B cell (primary cell): ENCODE results near the gene ATP6V0E1. TPM values are rescaled to one million over a fixed set of nuclear protein-coding genes. Genes with fewer than 3 reads are reported as not detected.
"Not testable (repeated sequence)": the region's sequence is repeated elsewhere in the genome, so short reads cannot be mapped to it uniquely, and the experiment has no call there.

ENCODE experiments used
- ATAC-seq: fragments of 200-7000 bp; cut with Tn5 transposase; one replicate; pipeline ENCODE4 v1.10.0; 2021; ENCODE audit warnings: low read depth, mild to moderate bottlenecking, moderate number of reproducible peaks, moderate library complexity
- CTCF ChIA-PET: fragments of 350-600 bp; sonication (Branson Sonifier 250); formaldehyde crosslinking; loops from one replicate; lab custom pipeline; 2021; ENCODE audit warnings: antibody characterized with exemption, inconsistent platforms; lab: Charles Lee
- POLR2A ChIA-PET: fragments of 350-600 bp; sonication (Branson Sonifier 250); formaldehyde crosslinking; loops from one replicate; lab custom pipeline; 2021; ENCODE audit warnings: antibody characterized with exemption; lab: Charles Lee
- DNase-seq: peaks from one replicate; pipeline ENCODE4 v3.0.0; 2013
- H2AFZ ChIP-seq: 2 replicates; pipeline ENCODE4 v1.6.1; 2012; ENCODE audit warnings: mild to moderate bottlenecking, low read depth, low read length; ENCODE audit not compliant: insufficient read depth, poor library complexity, severe bottlenecking
- H3K27ac ChIP-seq, 2 donors: 1 replicate in 1 of 2; 2 replicates in 1 of 2; pipeline ENCODE4 v1.5.1; 2012 to 2013; ENCODE audit warnings: low read length in 2 of 2, mild to moderate bottlenecking in 2 of 2, moderate library complexity in 1 of 2
- H3K27me3 ChIP-seq, 4 experiments: fragments of 200-600 bp in 1 of 4; sonication (generic) in 1 of 4; replicated peaks in 1 of 4; 1 replicate in 2 of 4; 2 replicates in 2 of 4; pipeline versions ENCODE4 v1.6.1 to v1.7.0; 2013 to 2016; ENCODE audit warnings: low read length in 3 of 4, mild to moderate bottlenecking in 2 of 4, mixed read lengths in 1 of 4, moderate library complexity in 1 of 4; ENCODE audit not compliant: insufficient read depth in 4 of 4, control insufficient read depth in 3 of 4; ENCODE audit errors: control extremely low read depth in 1 of 4
- H3K36me3 ChIP-seq, 2 experiments: replicated peaks in 1 of 2; 1 replicate in 1 of 2; 2 replicates in 1 of 2; pipeline versions ENCODE4 v1.6.1 to v1.7.1; 2013; ENCODE audit warnings: low read length in 1 of 2; ENCODE audit not compliant: insufficient read depth in 2 of 2, control insufficient read depth in 1 of 2; ENCODE audit errors: control extremely low read depth in 1 of 2, extremely low read depth in 1 of 2
- H3K4me1 ChIP-seq, 2 donors: fragments of 200-600 bp in 1 of 2; sonication (generic) in 1 of 2; 1 replicate in 1 of 2; 2 replicates in 1 of 2; pipeline versions ENCODE4 v1.5.1 to v1.6.1; 2013 to 2017; ENCODE audit warnings: low read length in 2 of 2; ENCODE audit not compliant: control insufficient read depth in 2 of 2, insufficient read depth in 2 of 2
- H3K4me2 ChIP-seq: replicated peaks from 2 replicates; pipeline ENCODE3; 2012; ENCODE audit warnings: mild to moderate bottlenecking, low read depth, low read length; ENCODE audit not compliant: poor library complexity, severe bottlenecking
- H3K4me3 ChIP-seq, 5 experiments: fragments of 200-600 bp in 1 of 5; sonication (generic) in 1 of 5; 1 replicate in 3 of 5; 2 replicates in 2 of 5; pipeline versions ENCODE4 v1.5.1 to v1.7.0; 2011 to 2016; ENCODE audit warnings: low read length in 4 of 5, mild to moderate bottlenecking in 4 of 5, low read depth in 2 of 5, control low read depth in 1 of 5, moderate library complexity in 1 of 5; ENCODE audit not compliant: insufficient read depth in 1 of 5; ENCODE audit errors: control extremely low read depth in 1 of 5, extremely low read depth in 1 of 5
- H3K79me2 ChIP-seq: fragments of 200-600 bp; sonication (generic); one replicate; pipeline ENCODE4 v1.6.0; 2016; ENCODE audit warnings: low read length; ENCODE audit not compliant: control insufficient read depth, insufficient read depth
- H3K9ac ChIP-seq: fragments of 200-600 bp; sonication (generic); 2 replicates; pipeline ENCODE4 v1.6.1; 2017; ENCODE audit warnings: mild to moderate bottlenecking, low read length, moderate library complexity
- H3K9me3 ChIP-seq, 3 donors: one replicate each; pipeline versions ENCODE4 v1.6.1 to v1.7.1; 2013; ENCODE audit warnings: low read length in 2 of 3; ENCODE audit not compliant: control insufficient read depth in 2 of 3, insufficient read depth in 1 of 3; ENCODE audit errors: control extremely low read depth in 1 of 3
- H4K20me1 ChIP-seq: 2 replicates; pipeline ENCODE4 v1.6.0; 2012; ENCODE audit warnings: mild to moderate bottlenecking, low read length; ENCODE audit not compliant: insufficient read depth, control insufficient read depth, poor library complexity, severe bottlenecking
- H3K27ac Mint-ChIP-seq: one replicate; pipeline ENCODE4 v1.8.0; 2021; ENCODE audit warnings: mixed read lengths
- H3K27me3 Mint-ChIP-seq: one replicate; pipeline ENCODE4 v1.8.0; 2021; ENCODE audit warnings: mixed read lengths
- H3K4me1 Mint-ChIP-seq: one replicate; pipeline ENCODE4 v1.8.0; 2021; ENCODE audit warnings: mixed read lengths
- H3K4me3 Mint-ChIP-seq: one replicate; pipeline ENCODE4 v1.8.0; 2021; ENCODE audit warnings: mixed read lengths
- H3K9me3 Mint-ChIP-seq: one replicate; pipeline ENCODE4 v1.8.0; 2022; ENCODE audit warnings: mixed read lengths; ENCODE audit not compliant: insufficient read depth
- CTCF ChIP-seq: fragments of 200-600 bp; IDR thresholded peaks from one replicate; pipeline ENCODE4 v1.8.0; 2022; ENCODE audit warnings: antibody characterized with exemption, mild to moderate bottlenecking
- EZH2 ChIP-seq: IDR thresholded peaks from 2 replicates; pipeline ENCODE4 v1.6.1; 2012; ENCODE audit warnings: borderline replicate concordance, low read depth, mild to moderate bottlenecking, moderate library complexity, low read length; ENCODE audit not compliant: insufficient read depth, poor library complexity, severe bottlenecking
- WGBS: methylation state at CpG from one replicate; pipeline ENCODE4 v1.1.5; 2013; ENCODE audit warnings: missing lambda C conversion rate; ENCODE audit not compliant: insufficient coverage; 5-methylcytosine and 5-hydroxymethylcytosine counted together
- intact Hi-C: fragments of 100-400 bp; cut with micrococcal nuclease; formaldehyde crosslinking; loops from one replicate; pipeline ENCODE4 v1.10.0; 2022
- polyA plus RNA-seq: library from polyadenylated mRNA; depleted of rRNA; stranded (reverse); fragments of >200 nt; gene quantifications from 2 replicates; pipeline ENCODE4 v1.2.3, GENCODE V29; 2012
- total RNA-seq, 2 donors: library from RNA; stranded (reverse); fragments of 120-200 nt in 1 of 2; gene quantifications; 1 replicate in 1 of 2; 2 replicates in 1 of 2; pipeline versions ENCODE4 v1.2.3 to v1.2.4, GENCODE V29; 2013 to 2022

Gene ATP6V0E1
- total and polyA plus RNA-seq, 2 donors (not counting 1 experiment from before 2014, with no cell fraction given): 93.8 to 127 TPM

GRCh38 chr5:173017087-173017486, 33.5 kb downstream of the ATP6V0E1 start:
- Histone ChIP-seq H4K20me1 (peaks cover 70% of the 10 kb centered on the region), H3K36me3 (peaks cover 4 to 24% of the 10 kb centered on the region in 2 experiments), H3K27ac (peak overlapping the region in 1 of 2 donors; percentile 30), H3K79me2 (peaks cover 98% of the 10 kb centered on the region)
- H3K4me2 ChIP-seq, H3K4me1 ChIP-seq, H3K4me3 Mint-ChIP-seq, H3K9me3 Mint-ChIP-seq, H3K4me3 ChIP-seq, H3K9ac ChIP-seq, CTCF ChIA-PET, H3K27me3 Mint-ChIP-seq, H2AFZ ChIP-seq, H3K27me3 ChIP-seq, DNase-seq, ATAC-seq, intact Hi-C loops, H3K9me3 ChIP-seq: not testable (repeated sequence)
- Mint-ChIP-seq H3K27ac (peak overlapping the region; percentile 76), H3K4me1 (peaks cover 33% of the 10 kb centered on the region)
- POLR2A ChIA-PET: interaction anchor here (0.7 kb wide), 1 partner anchor 108 kb away, joined by 16 read pairs; no protein-coding TSS in a partner anchor
- WGBS: 96% methylated on average over 9 of the region's 15 CpGs

- H3K36me3 ChIP-seq: peaks cover 6 to 30% of the 10 kb centered on the region in 2 experiments
- TF ChIP-seq EZH2 (no peak), CTCF (no peak)
- H4K20me1 ChIP-seq: peaks cover 58% of the 10 kb centered on the region
- H3K9ac ChIP-seq: no peak overlapping the region
- Mint-ChIP-seq H3K4me1 (peaks cover 33% of the 10 kb centered on the region), H3K4me3 (no peak overlapping the region), H3K27me3 (no peaks in the 10 kb centered on the region), H3K27ac (no peak overlapping the region), H3K9me3 (no peaks in the 10 kb centered on the region)
- CTCF ChIA-PET: interaction anchor here (1.2 kb wide), 1 partner anchor 11 kb away, joined by 3 read pairs; no protein-coding TSS in a partner anchor
- no peak overlapping the region for H3K4me3 ChIP-seq
- intact Hi-C loops: no loop called here
- peak overlapping the region in 1 of 2 donors; percentile 46 for H3K27ac ChIP-seq
- peaks cover 97% of the 10 kb centered on the region for H3K79me2 ChIP-seq
- ATAC-seq: no peak
- no peak for DNase-seq
- peaks cover 0 to 3% of the 10 kb centered on the region in 2 donors for H3K4me1 ChIP-seq
- H3K27me3 ChIP-seq: no peaks in the 10 kb centered on the region
- no peak overlapping the region for H2AFZ ChIP-seq
- no peak overlapping the region for H3K4me2 ChIP-seq
- no peaks in the 10 kb centered on the region for H3K9me3 ChIP-seq
- 100% methylated on average over 1 of the region's 4 CpGs for WGBS
- POLR2A ChIA-PET: interaction anchor here (0.6 kb wide), 1 partner anchor 10 kb away, joined by 3 read pairs; no protein-coding TSS in a partner anchor
These were observed 34.8 kb downstream of the ATP6V0E1 start for GRCh38 chr5:173018358-173018757.
